Astrocyte (in vitro differentiated cells and primary cell): Measurements from ENCODE around the gene WFDC10B. TPM values are rescaled to one million over a fixed set of nuclear protein-coding genes. Genes with fewer than 3 reads are reported as not detected.
"Not testable (repeated sequence)": the region's sequence is repeated elsewhere in the genome, so short reads cannot be mapped to it uniquely, and the experiment has no call there.

Experiments
- DNase-seq: peaks from one replicate; pipeline ENCODE4 v3.0.0-alpha.2; 2010; ENCODE audit warnings: low read depth
- FAIRE-seq: peaks from 2 replicates; lab custom pipeline; 2011; peaks lifted over from hg19 to GRCh38; lab: Jason Lieb, UNC
- H2AFZ ChIP-seq: 2 replicates; pipeline ENCODE4 v1.6.0; 2012; ENCODE audit warnings: low read depth, low read length, inconsistent platforms
- H3K27ac ChIP-seq: 2 replicates; pipeline ENCODE4 v1.5.1; 2011; ENCODE audit warnings: low read depth, low read length, inconsistent platforms
- H3K27me3 ChIP-seq: 2 replicates; pipeline ENCODE4 v1.6.0; 2011; ENCODE audit warnings: low read length, inconsistent platforms; ENCODE audit not compliant: insufficient read depth
- H3K36me3 ChIP-seq: 2 replicates; pipeline ENCODE4 v1.5.1; 2011; ENCODE audit warnings: low read length, inconsistent platforms; ENCODE audit not compliant: insufficient read depth
- H3K4me1 ChIP-seq: 2 replicates; pipeline ENCODE4 v1.5.1; 2011; ENCODE audit warnings: low read length, inconsistent platforms; ENCODE audit not compliant: insufficient read depth
- H3K4me2 ChIP-seq: 2 replicates; pipeline ENCODE4 v1.6.0; 2012; ENCODE audit warnings: low read length, inconsistent platforms
- H3K4me3 ChIP-seq: 2 replicates; pipeline ENCODE4 v1.5.1; 2011; ENCODE audit warnings: low read depth, mild to moderate bottlenecking, low read length, inconsistent platforms; ENCODE audit not compliant: insufficient read depth
- H3K79me2 ChIP-seq: 2 replicates; pipeline ENCODE4 v1.6.0; 2012; ENCODE audit warnings: mild to moderate bottlenecking, low read length, inconsistent platforms; ENCODE audit not compliant: insufficient read depth
- H3K9ac ChIP-seq: 2 replicates; pipeline ENCODE4 v1.6.0; 2012; ENCODE audit warnings: mild to moderate bottlenecking, low read length, inconsistent platforms
- H3K9me3 ChIP-seq: 2 replicates; pipeline ENCODE4 v1.5.1; 2012; ENCODE audit warnings: low read depth, mild to moderate bottlenecking, low read length, inconsistent platforms; ENCODE audit not compliant: insufficient read depth
- H4K20me1 ChIP-seq: 2 replicates; pipeline ENCODE4 v1.6.0; 2012; ENCODE audit warnings: low read length, inconsistent platforms; ENCODE audit not compliant: insufficient read depth
- H3K27ac Mint-ChIP-seq: one replicate; pipeline ENCODE4 v1.8.0; 2021; ENCODE audit warnings: mild to moderate bottlenecking, mixed read lengths; ENCODE audit not compliant: unreplicated experiment
- H3K27me3 Mint-ChIP-seq: one replicate; pipeline ENCODE4 v1.8.0; 2021; ENCODE audit warnings: low read depth, mixed read lengths; ENCODE audit not compliant: unreplicated experiment
- H3K36me3 Mint-ChIP-seq: one replicate; pipeline ENCODE4 v1.8.0; 2021; ENCODE audit warnings: low read depth, mixed read lengths; ENCODE audit not compliant: unreplicated experiment
- H3K4me1 Mint-ChIP-seq: one replicate; pipeline ENCODE4 v1.8.0; 2021; ENCODE audit warnings: low read depth, mixed read lengths; ENCODE audit not compliant: unreplicated experiment
- H3K4me3 Mint-ChIP-seq: one replicate; pipeline ENCODE4 v1.8.0; 2021; ENCODE audit warnings: mild to moderate bottlenecking, moderate library complexity, mixed read lengths; ENCODE audit not compliant: unreplicated experiment
- H3K9me3 Mint-ChIP-seq: one replicate; pipeline ENCODE4 v1.8.0; 2021; ENCODE audit warnings: mild to moderate bottlenecking, mixed read lengths; ENCODE audit not compliant: unreplicated experiment
- EZH2 ChIP-seq: IDR thresholded peaks from 2 replicates; pipeline ENCODE4 v1.6.1; 2012; ENCODE audit warnings: mild to moderate bottlenecking, low read length, inconsistent platforms; ENCODE audit not compliant: insufficient read depth
- total RNA-seq: library from RNA; stranded (reverse); gene quantifications from 2 replicates; pipeline ENCODE4 v1.2.1, GENCODE V29; 2021
- TF ChIP-seq, protein P1 (sequence below): IDR thresholded peaks from 2 replicates; pipeline ENCODE4 v1.5.1; 2011; ENCODE audit warnings: low read depth, mild to moderate bottlenecking, inconsistent platforms, low read length, moderate library complexity; ENCODE audit not compliant: insufficient read depth

Gene WFDC10B
- total RNA-seq, 1 donor from 2014 or later = not detected

- FAIRE-seq = no peak
- Mint-ChIP-seq H3K36me3 (no peaks in the 10 kb centered on the region), H3K27me3 (peaks cover 8% of the 10 kb centered on the region)
Observed at GRCh38 chr20:45649312-45649863, 55.4 kb downstream of the WFDC10B start.

GRCh38 chr20:45647441-45648050, 57.3 kb downstream of the WFDC10B start:
- no peak for TF ChIP-seq EZH2
- TF ChIP-seq, protein P1, sequence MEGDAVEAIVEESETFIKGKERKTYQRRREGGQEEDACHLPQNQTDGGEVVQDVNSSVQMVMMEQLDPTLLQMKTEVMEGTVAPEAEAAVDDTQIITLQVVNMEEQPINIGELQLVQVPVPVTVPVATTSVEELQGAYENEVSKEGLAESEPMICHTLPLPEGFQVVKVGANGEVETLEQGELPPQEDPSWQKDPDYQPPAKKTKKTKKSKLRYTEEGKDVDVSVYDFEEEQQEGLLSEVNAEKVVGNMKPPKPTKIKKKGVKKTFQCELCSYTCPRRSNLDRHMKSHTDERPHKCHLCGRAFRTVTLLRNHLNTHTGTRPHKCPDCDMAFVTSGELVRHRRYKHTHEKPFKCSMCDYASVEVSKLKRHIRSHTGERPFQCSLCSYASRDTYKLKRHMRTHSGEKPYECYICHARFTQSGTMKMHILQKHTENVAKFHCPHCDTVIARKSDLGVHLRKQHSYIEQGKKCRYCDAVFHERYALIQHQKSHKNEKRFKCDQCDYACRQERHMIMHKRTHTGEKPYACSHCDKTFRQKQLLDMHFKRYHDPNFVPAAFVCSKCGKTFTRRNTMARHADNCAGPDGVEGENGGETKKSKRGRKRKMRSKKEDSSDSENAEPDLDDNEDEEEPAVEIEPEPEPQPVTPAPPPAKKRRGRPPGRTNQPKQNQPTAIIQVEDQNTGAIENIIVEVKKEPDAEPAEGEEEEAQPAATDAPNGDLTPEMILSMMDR = no peak
- H3K27me3 ChIP-seq = no peaks in the 10 kb centered on the region
- peaks cover 3% of the 10 kb centered on the region for H3K27me3 Mint-ChIP-seq
- H3K79me2 ChIP-seq = no peaks in the 10 kb centered on the region
- no peaks in the 10 kb centered on the region for H3K4me1 ChIP-seq
- H3K27ac Mint-ChIP-seq = no peak overlapping the region
- DNase-seq = no peak
- H3K27ac ChIP-seq = no peak overlapping the region
- no peak for FAIRE-seq
- H3K36me3 ChIP-seq = no peaks in the 10 kb centered on the region
- H4K20me1 ChIP-seq = no peaks in the 10 kb centered on the region
- no peak overlapping the region for H2AFZ ChIP-seq
- H3K4me1 Mint-ChIP-seq = no peaks in the 10 kb centered on the region
- no peak overlapping the region for H3K4me3 Mint-ChIP-seq
- H3K4me2 ChIP-seq = no peak overlapping the region
- H3K9me3 Mint-ChIP-seq = peaks cover 12% of the 10 kb centered on the region
- no peak overlapping the region for H3K4me3 ChIP-seq
- no peak overlapping the region for H3K9ac ChIP-seq
- no peaks in the 10 kb centered on the region for H3K36me3 Mint-ChIP-seq
- H3K9me3 ChIP-seq = no peaks in the 10 kb centered on the region

More at GRCh38 chr20:45649312-45649863, 55.4 kb downstream of the WFDC10B start:
- H3K79me2 ChIP-seq = no peaks in the 10 kb centered on the region
- no peak overlapping the region for H3K4me3 ChIP-seq
- Mint-ChIP-seq H3K9me3 (peaks cover 13% of the 10 kb centered on the region), H3K27ac (no peak overlapping the region), H3K4me1 (no peaks in the 10 kb centered on the region), H3K4me3 (no peak overlapping the region)
- H3K36me3 ChIP-seq = no peaks in the 10 kb centered on the region
- no peak overlapping the region for H2AFZ ChIP-seq
- H3K27me3 ChIP-seq = no peaks in the 10 kb centered on the region
- no peak overlapping the region for H3K27ac ChIP-seq
- no peak for DNase-seq
- H3K4me2 ChIP-seq = no peak overlapping the region
- no peaks in the 10 kb centered on the region for H3K4me1 ChIP-seq
- TF ChIP-seq, protein P1 = no peak
- TF ChIP-seq EZH2 = no peak
- H4K20me1 ChIP-seq = no peaks in the 10 kb centered on the region
- no peak overlapping the region for H3K9ac ChIP-seq
- no peaks in the 10 kb centered on the region for H3K9me3 ChIP-seq

DNA sequence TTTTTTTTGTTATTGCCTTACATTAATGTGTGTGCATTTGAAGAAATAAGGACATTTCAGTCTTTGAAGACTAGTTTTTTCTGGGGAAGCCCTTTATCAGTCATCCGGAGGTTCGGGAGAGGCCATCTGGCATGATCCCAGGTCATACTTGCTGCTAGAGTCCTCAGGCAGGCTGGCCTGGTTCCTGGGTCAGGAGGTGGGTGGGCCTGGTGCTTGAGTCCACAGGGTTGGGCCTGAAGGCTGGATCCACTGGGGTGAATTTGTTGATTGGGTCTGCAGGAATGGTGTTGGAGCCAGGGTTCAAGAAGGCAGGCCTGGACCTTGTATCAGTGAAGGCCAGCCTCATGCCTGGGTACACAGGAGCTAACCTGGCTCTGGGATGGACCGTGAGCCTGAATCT, 57.9 kb downstream of the WFDC10B start:
- Histone ChIP-seq H3K9me3 (no peaks in the 10 kb centered on the region), H3K4me3 (no peak overlapping the region), H4K20me1 (no peaks in the 10 kb centered on the region), H3K36me3 (no peaks in the 10 kb centered on the region), H3K4me1 (no peaks in the 10 kb centered on the region), H2AFZ (no peak overlapping the region), H3K27ac (no peak overlapping the region), H3K4me2 (no peak overlapping the region), H3K9ac (no peak overlapping the region), H3K27me3 (no peaks in the 10 kb centered on the region), H3K79me2 (no peaks in the 10 kb centered on the region)
- FAIRE-seq (no peak), DNase-seq (no peak)
- no peaks in the 10 kb centered on the region for H3K4me1 Mint-ChIP-seq
- peaks cover 10% of the 10 kb centered on the region for H3K9me3 Mint-ChIP-seq
- H3K4me3 Mint-ChIP-seq = no peak overlapping the region
- TF ChIP-seq EZH2 = no peak
- H3K27me3 Mint-ChIP-seq = peaks cover 3% of the 10 kb centered on the region
- H3K27ac Mint-ChIP-seq = no peak overlapping the region
- no peaks in the 10 kb centered on the region for H3K36me3 Mint-ChIP-seq

DNA sequence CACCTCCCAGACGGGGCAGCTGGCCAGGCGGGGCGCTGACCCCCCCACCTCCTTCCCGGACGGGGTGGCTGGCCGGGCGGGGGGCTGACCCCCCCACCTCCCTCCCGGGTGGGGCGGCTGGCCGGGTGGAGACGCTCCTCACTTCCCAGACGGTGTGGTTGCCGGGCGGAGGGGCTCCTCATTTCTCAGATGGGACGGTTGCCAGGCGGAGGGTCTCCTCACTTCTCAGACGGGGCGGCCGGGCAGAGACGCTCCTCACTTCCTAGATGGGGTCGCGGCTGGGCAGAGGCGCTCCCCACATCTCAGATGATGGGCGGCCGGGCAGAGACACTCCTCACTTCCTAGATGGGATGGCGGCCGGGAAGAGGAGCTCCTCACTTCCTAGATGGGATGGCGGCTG, 59.0 kb downstream of the WFDC10B start:
- not testable (repeated sequence) for H3K4me1 Mint-ChIP-seq, H3K36me3 Mint-ChIP-seq, FAIRE-seq

GRCh38 chr20:45641076-45641475, 63.7 kb downstream of the WFDC10B start:
- DNase-seq, H4K20me1 ChIP-seq, H3K4me1 Mint-ChIP-seq, H2AFZ ChIP-seq, FAIRE-seq, H3K36me3 ChIP-seq, H3K27ac ChIP-seq, H3K9me3 ChIP-seq, H3K27me3 Mint-ChIP-seq, H3K4me3 ChIP-seq, H3K36me3 Mint-ChIP-seq, H3K9me3 Mint-ChIP-seq, H3K79me2 ChIP-seq, H3K27ac Mint-ChIP-seq, H3K27me3 ChIP-seq, H3K9ac ChIP-seq, H3K4me3 Mint-ChIP-seq, H3K4me1 ChIP-seq, H3K4me2 ChIP-seq: not testable (repeated sequence)

More for the DNA sequence above, 59.0 kb downstream of the WFDC10B start:
- H3K27me3 Mint-ChIP-seq, H3K4me2 ChIP-seq, DNase-seq, H4K20me1 ChIP-seq, H2AFZ ChIP-seq, H3K27me3 ChIP-seq, H3K27ac Mint-ChIP-seq, H3K79me2 ChIP-seq, H3K36me3 ChIP-seq, H3K9me3 ChIP-seq, H3K9ac ChIP-seq, H3K9me3 Mint-ChIP-seq, H3K4me3 ChIP-seq, H3K4me3 Mint-ChIP-seq, H3K27ac ChIP-seq, H3K4me1 ChIP-seq: not testable (repeated sequence)
